Measurements from ENCODE around the gene PLXNB1.
"Not testable (repeated sequence)": the region's sequence is repeated elsewhere in the genome, so short reads cannot be mapped to it uniquely, and the experiment has no call there.

The PLXNB1 gene

GRCh38 chr3:48476426-48477053 lies 46.7 kb upstream of the PLXNB1 start:
- peaks cover 47% of the 10 kb centered on the region for H3K4me1 ChIP-seq (ENCODE audit: insufficient read depth, low read length, severe bottlenecking)
- H3F3A ChIP-seq (ENCODE audit: insufficient read depth, low read length), result no peaks in the 10 kb centered on the region
- no peak overlapping the region for H3K4me2 ChIP-seq (ENCODE audit: low read length)
- no peaks in the 10 kb centered on the region for H3K9me3 ChIP-seq (ENCODE audit: low read length)
- H4K20me1 ChIP-seq (ENCODE audit: insufficient read depth, low read length), result no peaks in the 10 kb centered on the region
- H3K9me2 ChIP-seq (ENCODE audit: low read depth, low read length), result no peaks in the 10 kb centered on the region
- no peak overlapping the region for H3K4me3 ChIP-seq (ENCODE audit: low read depth, low read length, poor library complexity, severe bottlenecking)
- no peaks in the 10 kb centered on the region for H3K27me3 ChIP-seq (ENCODE audit: insufficient read depth, low read length)
- no peaks in the 10 kb centered on the region for H3K79me2 ChIP-seq (ENCODE audit: insufficient read depth, low read length)
- no peak for TF ChIP-seq EZH2 (IDR thresholded peaks at IDR 0.05; ENCODE audit: borderline replicate concordance, low read length)
- no peak overlapping the region for H3K27ac ChIP-seq (ENCODE audit: low read depth, low read length, poor library complexity, severe bottlenecking)
- no peak overlapping the region for H2AFZ ChIP-seq (ENCODE audit: low read length)
- no peak overlapping the region for H3K9ac ChIP-seq (ENCODE audit: low read length)
- H3K36me3 ChIP-seq (ENCODE audit: insufficient read depth, low read length), result no peaks in the 10 kb centered on the region

- H3K9me3 ChIP-seq (ENCODE audit: low read length), result no peaks in the 10 kb centered on the region
- no peak overlapping the region for H3K9ac ChIP-seq (ENCODE audit: low read length)
- no peaks in the 10 kb centered on the region for H3K79me2 ChIP-seq (ENCODE audit: insufficient read depth, low read length)
- no peaks in the 10 kb centered on the region for H3K27me3 ChIP-seq (ENCODE audit: insufficient read depth, low read length)
- peaks cover 2% of the 10 kb centered on the region; the same call in 1 of the 2 replicates for H3K36me3 ChIP-seq (ENCODE audit: insufficient read depth, low read length)
- H3K4me1 ChIP-seq (ENCODE audit: insufficient read depth, low read length, severe bottlenecking), result peaks cover 55% of the 10 kb centered on the region
- no peak overlapping the region for H3K4me3 ChIP-seq (ENCODE audit: low read depth, low read length, poor library complexity, severe bottlenecking)
- no peaks in the 10 kb centered on the region for H4K20me1 ChIP-seq (ENCODE audit: insufficient read depth, low read length)
- TF ChIP-seq CTCF (IDR thresholded peaks at IDR 0.05; ENCODE audit: low read length) (no peak), EZH2 (IDR thresholded peaks at IDR 0.05; ENCODE audit: borderline replicate concordance, low read length) (no peak)
- no peaks in the 10 kb centered on the region for H3F3A ChIP-seq (ENCODE audit: insufficient read depth, low read length)
- H3K9me2 ChIP-seq (ENCODE audit: low read depth, low read length), result no peaks in the 10 kb centered on the region
- no peak overlapping the region for H3K27ac ChIP-seq (ENCODE audit: low read depth, low read length, poor library complexity, severe bottlenecking)
- no peak overlapping the region for H3K4me2 ChIP-seq (ENCODE audit: low read length)
- H2AFZ ChIP-seq (ENCODE audit: low read length), result no peak overlapping the region
Measured at GRCh38 chr3:48475188-48475587, 45.3 kb upstream of the PLXNB1 start.

GRCh38 chr3:48474619-48475018 lies 44.7 kb upstream of the PLXNB1 start:
- H3K9me2 ChIP-seq (ENCODE audit: low read depth, low read length), result no peaks in the 10 kb centered on the region
- no peaks in the 10 kb centered on the region for H3K79me2 ChIP-seq (ENCODE audit: insufficient read depth, low read length)
- H4K20me1 ChIP-seq (ENCODE audit: insufficient read depth, low read length), result no peaks in the 10 kb centered on the region
- no peaks in the 10 kb centered on the region for H3F3A ChIP-seq (ENCODE audit: insufficient read depth, low read length)
- TF ChIP-seq EZH2 (IDR thresholded peaks at IDR 0.05; ENCODE audit: borderline replicate concordance, low read length), result no peak
- no peak for TF ChIP-seq CTCF (IDR thresholded peaks at IDR 0.05; ENCODE audit: low read length)
- no peak overlapping the region for H3K27ac ChIP-seq (ENCODE audit: low read depth, low read length, poor library complexity, severe bottlenecking)
- no peak overlapping the region for H3K4me2 ChIP-seq (ENCODE audit: low read length)
- no peaks in the 10 kb centered on the region for H3K27me3 ChIP-seq (ENCODE audit: insufficient read depth, low read length)
- H3K4me3 ChIP-seq (ENCODE audit: low read depth, low read length, poor library complexity, severe bottlenecking), result no peak overlapping the region
- H2AFZ ChIP-seq (ENCODE audit: low read length), result no peak overlapping the region
- H3K9ac ChIP-seq (ENCODE audit: low read length), result no peak overlapping the region
- no peaks in the 10 kb centered on the region for H3K9me3 ChIP-seq (ENCODE audit: low read length)
- H3K36me3 ChIP-seq (ENCODE audit: insufficient read depth, low read length), result peaks cover 6% of the 10 kb centered on the region; the same call in 1 of the 2 replicates
- H3K4me1 ChIP-seq (ENCODE audit: insufficient read depth, low read length, severe bottlenecking), result peaks cover 60% of the 10 kb centered on the region

- not testable (repeated sequence) for H4K20me1 ChIP-seq (ENCODE audit: insufficient read depth, low read length); H3K9me3 ChIP-seq (ENCODE audit: low read length); H3K9me2 ChIP-seq (ENCODE audit: low read depth, low read length); H3K9ac ChIP-seq (ENCODE audit: low read length); H3K4me3 ChIP-seq (ENCODE audit: low read depth, low read length, poor library complexity, severe bottlenecking); H3K79me2 ChIP-seq (ENCODE audit: insufficient read depth, low read length); H3F3A ChIP-seq (ENCODE audit: insufficient read depth, low read length); H3K4me2 ChIP-seq (ENCODE audit: low read length); H3K27me3 ChIP-seq (ENCODE audit: insufficient read depth, low read length); H2AFZ ChIP-seq (ENCODE audit: low read length)
- Histone ChIP-seq H3K36me3 (ENCODE audit: insufficient read depth, low read length) (peaks cover 12% of the 10 kb centered on the region; the same call in 1 of the 2 replicates), H3K27ac (ENCODE audit: low read depth, low read length, poor library complexity, severe bottlenecking) (peak overlapping the region; percentile 86), H3K4me1 (ENCODE audit: insufficient read depth, low read length, severe bottlenecking) (peaks cover 60% of the 10 kb centered on the region)
Measured at GRCh38 chr3:48474031-48474430, 44.1 kb upstream of the PLXNB1 start.
